ENCODE measurements around the gene DCXR. TPM values are rescaled to one million over a fixed set of nuclear protein-coding genes. Genes with fewer than 3 reads are reported as not detected.
A peak's percentile ranks its signal among the peaks of the same experiment; 100 is the strongest.

The DCXR gene
- total and polyA plus RNA-seq, 2 of the 13 experiments (the other 11 are each of a cell fraction or from before 2014, with no cell fraction given), result 287 to 311 TPM

DNA sequence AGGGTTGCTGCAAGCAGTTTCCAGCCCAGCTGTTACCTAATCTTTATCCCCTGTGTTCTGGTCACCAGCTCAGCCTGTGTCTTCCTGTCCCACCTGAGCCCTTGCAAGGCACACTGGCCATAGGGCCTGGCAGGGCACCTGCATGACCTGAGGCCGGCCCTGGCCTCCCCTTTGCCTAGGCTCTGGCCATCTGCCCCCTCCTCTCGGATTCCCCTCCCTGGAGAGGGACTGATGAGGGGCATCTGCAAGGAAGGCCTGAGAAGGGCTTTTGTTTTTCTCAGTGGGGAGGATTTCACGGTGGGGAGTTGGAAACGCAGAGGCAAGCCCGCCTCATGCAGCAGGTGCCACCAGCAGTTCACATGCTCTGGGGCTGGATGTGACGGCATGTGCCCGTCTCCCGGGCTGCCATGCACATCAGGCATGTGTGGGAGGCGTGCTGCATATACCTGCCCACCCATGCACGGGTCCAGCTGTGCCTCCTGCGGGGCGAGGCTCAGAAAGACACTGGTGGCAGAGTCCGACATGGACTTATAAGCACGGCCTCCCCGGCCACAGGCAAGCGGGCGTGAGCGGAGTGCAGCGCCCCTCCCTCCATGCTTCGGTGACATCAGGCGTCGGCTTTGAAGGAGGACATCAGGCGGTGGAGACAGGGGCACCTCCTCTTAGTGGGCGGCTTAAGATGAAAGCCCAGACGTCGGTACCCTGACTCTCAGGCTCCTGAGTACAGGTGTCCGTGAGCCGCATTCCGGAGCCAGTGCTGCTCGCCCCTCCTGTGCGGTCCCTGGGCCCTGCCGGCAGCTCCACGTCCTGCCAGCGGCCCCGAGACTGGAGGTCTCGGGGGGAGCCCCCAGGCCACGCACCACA, 43.5 kb downstream of the DCXR start (continued):
- TF ChIP-seq, protein P1, sequence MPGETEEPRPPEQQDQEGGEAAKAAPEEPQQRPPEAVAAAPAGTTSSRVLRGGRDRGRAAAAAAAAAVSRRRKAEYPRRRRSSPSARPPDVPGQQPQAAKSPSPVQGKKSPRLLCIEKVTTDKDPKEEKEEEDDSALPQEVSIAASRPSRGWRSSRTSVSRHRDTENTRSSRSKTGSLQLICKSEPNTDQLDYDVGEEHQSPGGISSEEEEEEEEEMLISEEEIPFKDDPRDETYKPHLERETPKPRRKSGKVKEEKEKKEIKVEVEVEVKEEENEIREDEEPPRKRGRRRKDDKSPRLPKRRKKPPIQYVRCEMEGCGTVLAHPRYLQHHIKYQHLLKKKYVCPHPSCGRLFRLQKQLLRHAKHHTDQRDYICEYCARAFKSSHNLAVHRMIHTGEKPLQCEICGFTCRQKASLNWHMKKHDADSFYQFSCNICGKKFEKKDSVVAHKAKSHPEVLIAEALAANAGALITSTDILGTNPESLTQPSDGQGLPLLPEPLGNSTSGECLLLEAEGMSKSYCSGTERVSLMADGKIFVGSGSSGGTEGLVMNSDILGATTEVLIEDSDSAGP (CRISPR knock-in tag; IDR thresholded peaks at IDR 0.05; ENCODE audit: borderline replicate concordance), result peak; percentile 79
- TF ChIP-seq MIXL1 (CRISPR knock-in tag; IDR thresholded peaks at IDR 0.05) (no peak), ZNF282 (IDR thresholded peaks at IDR 0.05; ENCODE audit: partially characterized antibody) (no peak), PHF5A (CRISPR knock-in tag; IDR thresholded peaks at IDR 0.05; ENCODE audit: low read depth, unreplicated experiment) (no peak), RAD51 (IDR thresholded peaks at IDR 0.05; ENCODE audit: borderline replicate concordance) (no peak), ATF1 (CRISPR knock-in tag; IDR thresholded peaks at IDR 0.05) (no peak), AGO1 (IDR thresholded peaks at IDR 0.05; ENCODE audit: low read depth, low read length, poor library complexity, severe bottlenecking) (peak; percentile 93), TARDBP (CRISPR knock-in tag; IDR thresholded peaks at IDR 0.05) (peak; percentile 88), TBP (CRISPR knock-in tag; IDR thresholded peaks at IDR 0.05) (no peak), ZBTB42 (CRISPR knock-in tag; IDR thresholded peaks at IDR 0.05) (0 out of 2 replicates have a peak, but pooled peaks have one; percentile 77), ZNF75D (CRISPR knock-in tag; IDR thresholded peaks at IDR 0.05; ENCODE audit: borderline replicate concordance) (peak; percentile 77; the same call in 1 of the 2 replicates), KDM4B (CRISPR knock-in tag; IDR thresholded peaks at IDR 0.05) (no peak), RARA (CRISPR knock-in tag; IDR thresholded peaks at IDR 0.05) (0 out of 2 replicates have a peak, but pooled peaks have one; percentile 6), ZNF558 (CRISPR knock-in tag; IDR thresholded peaks at IDR 0.05; ENCODE audit: borderline replicate concordance) (peak; percentile 34; the same call in 1 of the 2 replicates)
- TF ChIP-seq, protein P2, sequence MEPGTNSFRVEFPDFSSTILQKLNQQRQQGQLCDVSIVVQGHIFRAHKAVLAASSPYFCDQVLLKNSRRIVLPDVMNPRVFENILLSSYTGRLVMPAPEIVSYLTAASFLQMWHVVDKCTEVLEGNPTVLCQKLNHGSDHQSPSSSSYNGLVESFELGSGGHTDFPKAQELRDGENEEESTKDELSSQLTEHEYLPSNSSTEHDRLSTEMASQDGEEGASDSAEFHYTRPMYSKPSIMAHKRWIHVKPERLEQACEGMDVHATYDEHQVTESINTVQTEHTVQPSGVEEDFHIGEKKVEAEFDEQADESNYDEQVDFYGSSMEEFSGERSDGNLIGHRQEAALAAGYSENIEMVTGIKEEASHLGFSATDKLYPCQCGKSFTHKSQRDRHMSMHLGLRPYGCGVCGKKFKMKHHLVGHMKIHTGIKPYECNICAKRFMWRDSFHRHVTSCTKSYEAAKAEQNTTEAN (CRISPR knock-in tag; conservative IDR thresholded peaks at IDR 0.05), result no peak
- TF ChIP-seq, protein P3, sequence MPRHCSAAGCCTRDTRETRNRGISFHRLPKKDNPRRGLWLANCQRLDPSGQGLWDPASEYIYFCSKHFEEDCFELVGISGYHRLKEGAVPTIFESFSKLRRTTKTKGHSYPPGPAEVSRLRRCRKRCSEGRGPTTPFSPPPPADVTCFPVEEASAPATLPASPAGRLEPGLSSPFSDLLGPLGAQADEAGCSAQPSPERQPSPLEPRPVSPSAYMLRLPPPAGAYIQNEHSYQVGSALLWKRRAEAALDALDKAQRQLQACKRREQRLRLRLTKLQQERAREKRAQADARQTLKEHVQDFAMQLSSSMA (CRISPR knock-in tag; IDR thresholded peaks at IDR 0.05), result 0 out of 2 replicates have a peak, but pooled peaks have one; percentile 57
- TF ChIP-seq, protein P4, sequence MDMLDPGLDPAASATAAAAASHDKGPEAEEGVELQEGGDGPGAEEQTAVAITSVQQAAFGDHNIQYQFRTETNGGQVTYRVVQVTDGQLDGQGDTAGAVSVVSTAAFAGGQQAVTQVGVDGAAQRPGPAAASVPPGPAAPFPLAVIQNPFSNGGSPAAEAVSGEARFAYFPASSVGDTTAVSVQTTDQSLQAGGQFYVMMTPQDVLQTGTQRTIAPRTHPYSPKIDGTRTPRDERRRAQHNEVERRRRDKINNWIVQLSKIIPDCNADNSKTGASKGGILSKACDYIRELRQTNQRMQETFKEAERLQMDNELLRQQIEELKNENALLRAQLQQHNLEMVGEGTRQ (IDR thresholded peaks at IDR 0.05; ENCODE audit: low read depth, low read length), result 0 out of 2 replicates have a peak, but pooled peaks have one; percentile 12
- TF ChIP-seq, protein P4 (CRISPR knock-in tag; IDR thresholded peaks at IDR 0.05; ENCODE audit: borderline replicate concordance), result no peak
- TF ChIP-seq, protein P5, sequence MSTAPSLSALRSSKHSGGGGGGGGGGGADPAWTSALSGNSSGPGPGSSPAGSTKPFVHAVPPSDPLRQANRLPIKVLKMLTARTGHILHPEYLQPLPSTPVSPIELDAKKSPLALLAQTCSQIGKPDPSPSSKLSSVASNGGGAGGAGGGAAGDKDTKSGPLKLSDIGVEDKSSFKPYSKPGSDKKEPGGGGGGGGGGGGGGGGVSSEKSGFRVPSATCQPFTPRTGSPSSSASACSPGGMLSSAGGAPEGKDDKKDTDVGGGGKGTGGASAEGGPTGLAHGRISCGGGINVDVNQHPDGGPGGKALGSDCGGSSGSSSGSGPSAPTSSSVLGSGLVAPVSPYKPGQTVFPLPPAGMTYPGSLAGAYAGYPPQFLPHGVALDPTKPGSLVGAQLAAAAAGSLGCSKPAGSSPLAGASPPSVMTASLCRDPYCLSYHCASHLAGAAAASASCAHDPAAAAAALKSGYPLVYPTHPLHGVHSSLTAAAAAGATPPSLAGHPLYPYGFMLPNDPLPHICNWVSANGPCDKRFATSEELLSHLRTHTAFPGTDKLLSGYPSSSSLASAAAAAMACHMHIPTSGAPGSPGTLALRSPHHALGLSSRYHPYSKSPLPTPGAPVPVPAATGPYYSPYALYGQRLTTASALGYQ (CRISPR knock-in tag; IDR thresholded peaks at IDR 0.05), result no peak
- TF ChIP-seq, protein P6, sequence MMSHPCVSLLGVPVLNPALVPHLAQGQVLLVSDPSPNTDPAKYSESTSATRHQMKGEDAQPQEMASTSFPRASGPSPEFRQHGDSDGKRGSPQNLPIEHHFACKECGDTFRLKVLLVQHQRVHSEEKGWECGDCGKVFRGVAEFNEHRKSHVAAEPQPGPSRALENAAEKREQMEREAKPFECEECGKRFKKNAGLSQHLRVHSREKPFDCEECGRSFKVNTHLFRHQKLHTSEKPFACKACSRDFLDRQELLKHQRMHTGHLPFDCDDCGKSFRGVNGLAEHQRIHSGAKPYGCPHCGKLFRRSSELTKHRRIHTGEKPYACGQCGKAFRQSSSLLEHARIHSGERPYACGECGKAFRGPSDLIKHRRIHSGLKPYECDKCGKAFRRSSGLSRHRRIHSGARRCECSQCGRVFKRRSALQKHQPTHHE (CRISPR knock-in tag; IDR thresholded peaks at IDR 0.05; ENCODE audit: borderline replicate concordance), result 0 out of 2 replicates have a peak, but pooled peaks have one; percentile 75
